IMR-90 (cell line): ENCODE results near the gene TNFAIP8. TPM values are rescaled to one million over a fixed set of nuclear protein-coding genes. Genes with fewer than 3 reads are reported as not detected.
"Not testable (repeated sequence)": the region's sequence is repeated elsewhere in the genome, so short reads cannot be mapped to it uniquely, and the experiment has no call there.

ENCODE experiments used
- ATAC-seq: fragments of 200-7000 bp; cut with Tn5 transposase; 2 replicates; pipeline ENCODE4 v1.9.1; 2020; ENCODE audit warnings: low read depth, mild to moderate bottlenecking, moderate library complexity
- BruUV-seq: library from RNA; stranded (reverse); fragments of 400-500 nt; replicated peaks from 2 replicates; lab custom pipeline; 2021; lab: Mats Ljungman, UMichigan
- CTCF ChIA-PET: fragments of 300-600 bp; formaldehyde crosslinking; extraction: SDS; loops from one replicate; lab custom pipeline; 2021; ENCODE audit warnings: antibody characterized with exemption; lab: Yijun Ruan, JAX
- POLR2A ChIA-PET: fragments of 300-600 bp; sonication (Branson Sonifier 250); formaldehyde crosslinking; loops from one replicate; lab custom pipeline; 2022; ENCODE audit warnings: antibody characterized with exemption; ENCODE audit not compliant: unreplicated experiment; lab: Charles Lee
- DNase-seq: peaks from one replicate; pipeline ENCODE4 v3.0.0; 2013
- H2AFZ ChIP-seq: replicated peaks from 2 replicates; pipeline ENCODE3; 2013; ENCODE audit warnings: low read length, mild to moderate bottlenecking; ENCODE audit not compliant: poor library complexity
- H2AK5ac ChIP-seq: 2 replicates; pipeline ENCODE4 v1.6.1; 2013; ENCODE audit warnings: low read depth, low read length, inconsistent platforms
- H2AK9ac ChIP-seq: replicated peaks from 2 replicates; pipeline ENCODE3; 2013; ENCODE audit warnings: mild to moderate bottlenecking, low read depth, low read length, moderate library complexity; ENCODE audit not compliant: poor library complexity
- H2BK120ac ChIP-seq: 2 replicates; pipeline ENCODE4 v1.6.1; 2013; ENCODE audit warnings: low read depth, low read length, inconsistent platforms
- H2BK15ac ChIP-seq: 3 replicates; pipeline ENCODE4 v1.6.1; 2013; ENCODE audit warnings: low read depth, low read length, inconsistent platforms
- H2BK20ac ChIP-seq: 2 replicates; pipeline ENCODE4 v1.6.1; 2013; ENCODE audit warnings: low read depth, mild to moderate bottlenecking, inconsistent platforms, low read length, moderate library complexity
- H2BK5ac ChIP-seq: 2 replicates; pipeline ENCODE4 v1.6.1; 2013; ENCODE audit warnings: mild to moderate bottlenecking, low read depth, low read length, inconsistent platforms; ENCODE audit not compliant: poor library complexity, severe bottlenecking
- H3K14ac ChIP-seq: replicated peaks from 2 replicates; pipeline ENCODE4 v1.6.1; 2013; ENCODE audit warnings: low read depth, low read length, inconsistent platforms
- H3K18ac ChIP-seq: 2 replicates; pipeline ENCODE4 v1.6.1; 2013; ENCODE audit warnings: low read depth, low read length, control low read depth
- H3K23ac ChIP-seq: 2 replicates; pipeline ENCODE4 v1.6.1; 2013; ENCODE audit warnings: low read depth, low read length, inconsistent platforms
- H3K27ac ChIP-seq: 2 replicates; pipeline ENCODE4 v1.5.1; 2013; ENCODE audit warnings: mild to moderate bottlenecking, control low read depth, low read length; ENCODE audit not compliant: insufficient read depth
- H3K27me3 ChIP-seq: 2 replicates; pipeline ENCODE4 v1.6.1; 2013; ENCODE audit warnings: low read length; ENCODE audit not compliant: control insufficient read depth, insufficient read depth
- H3K36me3 ChIP-seq: 2 replicates; pipeline ENCODE4 v1.6.1; 2013; ENCODE audit warnings: low read length, mixed read lengths; ENCODE audit not compliant: control insufficient read depth, insufficient read depth
- H3K4ac ChIP-seq: 2 replicates; pipeline ENCODE4 v1.6.1; 2013; ENCODE audit warnings: low read depth, low read length, inconsistent platforms
- H3K4me1 ChIP-seq: 2 replicates; pipeline ENCODE4 v1.6.1; 2013; ENCODE audit warnings: low read length, mixed read lengths; ENCODE audit not compliant: control insufficient read depth, insufficient read depth
- H3K4me2 ChIP-seq: 2 replicates; pipeline ENCODE4 v1.6.1; 2013; ENCODE audit warnings: low read depth, mild to moderate bottlenecking, control low read depth, low read length, moderate library complexity
- H3K4me3 ChIP-seq: 2 replicates; pipeline ENCODE4 v1.5.1; 2013; ENCODE audit warnings: low read depth, mild to moderate bottlenecking, control low read depth, low read length, moderate library complexity; ENCODE audit not compliant: insufficient read depth
- H3K56ac ChIP-seq: 2 replicates; pipeline ENCODE4 v1.6.1; 2013; ENCODE audit warnings: low read length, inconsistent platforms; ENCODE audit not compliant: insufficient read depth; ENCODE audit errors: extremely low read depth
- H3K79me1 ChIP-seq, 2 experiments: 2 replicates each; pipeline ENCODE4 v1.6.1; 2013; ENCODE audit warnings: low read length in 2 of 2, inconsistent platforms in 1 of 2, low read depth in 1 of 2
- H3K9ac ChIP-seq: 2 replicates; pipeline ENCODE4 v1.6.1; 2013; ENCODE audit warnings: low read depth, low read length, control low read depth
- H3K9me1 ChIP-seq: 2 replicates; pipeline ENCODE4 v1.6.1; 2013; ENCODE audit warnings: low read length, inconsistent platforms; ENCODE audit not compliant: insufficient read depth
- H3K9me3 ChIP-seq: 2 replicates; pipeline ENCODE4 v1.6.1; 2013; ENCODE audit warnings: low read length; ENCODE audit not compliant: control insufficient read depth, insufficient read depth
- H4K20me1 ChIP-seq: 2 replicates; pipeline ENCODE4 v1.6.1; 2013; ENCODE audit warnings: low read length, inconsistent platforms; ENCODE audit not compliant: insufficient read depth
- H4K5ac ChIP-seq: 2 replicates; pipeline ENCODE4 v1.6.1; 2013; ENCODE audit warnings: mild to moderate bottlenecking, low read depth, low read length, control low read depth
- H4K8ac ChIP-seq, 2 experiments: 2 replicates each; pipeline ENCODE4 v1.6.1; 2013; ENCODE audit warnings: low read depth in 2 of 2, low read length in 2 of 2, control low read depth in 1 of 2, inconsistent platforms in 1 of 2
- H4K91ac ChIP-seq: 2 replicates; pipeline ENCODE4 v1.6.1; 2013; ENCODE audit warnings: low read depth, low read length, inconsistent platforms; ENCODE audit not compliant: insufficient read depth
- WGBS, 2 experiments: methylation state at CpG; one replicate each; pipeline versions ENCODE4 v1.1.5 to v1.1.7; 2013; ENCODE audit warnings: missing lambda C conversion rate in 2 of 2; ENCODE audit not compliant: insufficient read length in 1 of 2; ENCODE audit errors: extremely low coverage in 2 of 2; 5-methylcytosine and 5-hydroxymethylcytosine counted together
- dilution Hi-C: fragments of 300-500 bp; cut with HindIII; formaldehyde crosslinking; loops from one replicate; pipeline ENCODE4 v1.14.3; 2018; ENCODE audit warnings: low sequenced_read_pairs; ENCODE audit not compliant: unreplicated experiment
- in situ Hi-C: fragments of 300-500 bp; cut with MboI; formaldehyde crosslinking; loops from 3 replicates; pipeline ENCODE4 v1.14.3; 2019; ENCODE audit warnings: low sequenced_read_pairs, inconsistent platforms, mixed read lengths
- intact Hi-C: fragments of 100-400 bp; cut with micrococcal nuclease; formaldehyde crosslinking; loops from 2 replicates; pipeline ENCODE4 v1.10.0; 2022
- polyA plus RNA-seq, 3 experiments: library from polyadenylated mRNA; depleted of rRNA; stranded (reverse); fragments of >200 nt; gene quantifications; 2 replicates each; pipeline ENCODE4 v1.2.3, GENCODE V29; 2012; ENCODE audit warnings: low replicate concordance in 1 of 3
- total RNA-seq: library from RNA; depleted of rRNA; stranded (reverse); fragments of >200 nt; gene quantifications from 2 replicates; pipeline ENCODE4 v1.2.3, GENCODE V29; 2012

The TNFAIP8 gene
- total and polyA plus RNA-seq, 2 of the 4 experiments (the other 2 are of a cell fraction) = 20.3 to 29.9 TPM

DNA sequence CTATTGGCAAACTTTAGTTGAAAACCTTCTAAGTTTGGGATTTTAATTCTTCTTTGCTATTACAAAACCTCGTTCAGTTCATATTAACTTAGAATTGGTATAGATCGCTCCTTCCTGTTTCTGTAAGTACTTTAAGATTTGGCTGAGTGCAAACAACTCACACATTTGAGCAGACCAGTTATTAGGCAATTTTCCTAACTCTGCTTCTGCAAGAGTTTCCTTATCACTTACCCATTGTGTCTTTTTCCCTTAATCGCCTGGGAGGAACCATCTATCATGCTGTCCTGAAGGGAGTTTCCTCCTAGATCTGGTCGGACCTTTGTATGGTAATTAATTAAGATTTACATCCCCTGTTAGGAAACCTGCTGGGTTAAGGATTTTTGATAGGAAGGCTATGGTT, 71.8 kb downstream of the TNFAIP8 start:
- dilution Hi-C loops, H3K23ac ChIP-seq, H2BK15ac ChIP-seq, intact Hi-C loops, H3K56ac ChIP-seq, H3K14ac ChIP-seq, H2AK9ac ChIP-seq, H2BK20ac ChIP-seq, H3K4me3 ChIP-seq, H3K36me3 ChIP-seq, in situ Hi-C loops, H2AK5ac ChIP-seq, BruUV-seq, H4K91ac ChIP-seq, H3K9me1 ChIP-seq, H3K4me2 ChIP-seq, H3K18ac ChIP-seq, H4K20me1 ChIP-seq, H3K4ac ChIP-seq, H2BK120ac ChIP-seq, H2BK5ac ChIP-seq, H3K4me1 ChIP-seq, H2AFZ ChIP-seq, H3K9me3 ChIP-seq, ATAC-seq, H3K9ac ChIP-seq, DNase-seq, H3K27me3 ChIP-seq, H3K27ac ChIP-seq, H3K79me1 ChIP-seq, POLR2A ChIA-PET, H4K8ac ChIP-seq, CTCF ChIA-PET, H4K5ac ChIP-seq: not testable (repeated sequence)
- no CpG with 5 or more reads among the region's 4 CpGs for WGBS, 2 experiments

GRCh38 chr5:119428166-119428565, 72.3 kb downstream of the TNFAIP8 start:
- DNase-seq, H3K79me1 ChIP-seq, H3K4ac ChIP-seq, intact Hi-C loops, H3K23ac ChIP-seq, H4K5ac ChIP-seq, H2AK5ac ChIP-seq, H2BK120ac ChIP-seq, H2BK5ac ChIP-seq, CTCF ChIA-PET, H3K9ac ChIP-seq, H2BK20ac ChIP-seq, in situ Hi-C loops, H2BK15ac ChIP-seq, H4K91ac ChIP-seq, H3K9me1 ChIP-seq, H3K14ac ChIP-seq, H3K56ac ChIP-seq, H2AFZ ChIP-seq, POLR2A ChIA-PET, H3K36me3 ChIP-seq, H3K9me3 ChIP-seq, H2AK9ac ChIP-seq, H3K27me3 ChIP-seq, H4K20me1 ChIP-seq, H3K18ac ChIP-seq, BruUV-seq, H3K27ac ChIP-seq, H3K4me3 ChIP-seq, ATAC-seq, H3K4me2 ChIP-seq, dilution Hi-C loops, H3K4me1 ChIP-seq, H4K8ac ChIP-seq: not testable (repeated sequence)
- WGBS, 2 experiments = no CpG with 5 or more reads among the region's 1 CpG
